Ramos (cell line): ENCODE data around the gene S100A13.
"Not testable (repeated sequence)": the region's sequence is repeated elsewhere in the genome, so short reads cannot be mapped to it uniquely, and the experiment has no call there.

Experiments
- in situ Hi-C: fragments of 300-500 bp; cut with MboI; formaldehyde crosslinking; loops from one replicate; pipeline ENCODE4 v1.14.3; 2022; ENCODE audit warnings: low sequenced_read_pairs; ENCODE audit not compliant: unreplicated experiment

The S100A13 gene

GRCh38 chr1:153577138-153577537, 50.2 kb downstream of the S100A13 start:
- in situ Hi-C loops = no loop called here

- in situ Hi-C loops = not testable (repeated sequence)
Measured at GRCh38 chr1:153575497-153575896, 51.8 kb downstream of the S100A13 start.

- in situ Hi-C loops = not testable (repeated sequence)
Measured at GRCh38 chr1:153575081-153575491, 52.2 kb downstream of the S100A13 start.

GRCh38 chr1:153573351-153573750, 54.0 kb downstream of the S100A13 start:
- in situ Hi-C loops = no loop called here

GRCh38 chr1:153572569-153573015, 54.7 kb downstream of the S100A13 start:
- in situ Hi-C loops = no loop called here

- in situ Hi-C loops = no loop called here
Measured at GRCh38 chr1:153571706-153572105, 55.6 kb downstream of the S100A13 start.

GRCh38 chr1:153570874-153571273, 56.4 kb downstream of the S100A13 start:
- in situ Hi-C loops = no loop called here

GRCh38 chr1:153569465-153569864, 57.8 kb downstream of the S100A13 start:
- in situ Hi-C loops = no loop called here
